Loucy (cell line): ENCODE results near the gene RPP25.

Experiments
- H2AFZ ChIP-seq: fragments of 200-600 bp; sonication (generic); 2 replicates; pipeline ENCODE4 v1.6.0; 2016; ENCODE audit warnings: antibody characterized with exemption, mild to moderate bottlenecking, low read length, moderate library complexity
- H3F3A ChIP-seq: fragments of 200-600 bp; 2 replicates; pipeline ENCODE4 v1.6.0; 2016; ENCODE audit warnings: antibody characterized with exemption, low read depth, mild to moderate bottlenecking
- H3K27me3 ChIP-seq: fragments of 200-600 bp; sonication (generic); 2 replicates; pipeline ENCODE4 v1.6.1; 2014; ENCODE audit warnings: low read length, mild to moderate bottlenecking; ENCODE audit not compliant: insufficient read depth, poor library complexity, severe bottlenecking
- H3K36me3 ChIP-seq: fragments of 200-600 bp; sonication (generic); 2 replicates; pipeline ENCODE4 v1.6.1; 2016; ENCODE audit warnings: low read length; ENCODE audit not compliant: insufficient read depth
- H3K4me1 ChIP-seq: fragments of 200-600 bp; sonication (generic); 2 replicates; pipeline ENCODE4 v1.5.1; 2014; ENCODE audit warnings: low read length, mild to moderate bottlenecking; ENCODE audit not compliant: insufficient read depth, poor library complexity, severe bottlenecking
- H3K4me2 ChIP-seq: fragments of 200-600 bp; sonication (generic); 2 replicates; pipeline ENCODE4 v1.6.0; 2014; ENCODE audit warnings: antibody characterized with exemption, low read length, low read depth, mild to moderate bottlenecking; ENCODE audit not compliant: poor library complexity, severe bottlenecking
- H3K4me3 ChIP-seq: fragments of 200-600 bp; sonication (generic); 2 replicates; pipeline ENCODE4 v1.5.1; 2014; ENCODE audit warnings: low read length, mild to moderate bottlenecking, mixed read lengths; ENCODE audit not compliant: poor library complexity, severe bottlenecking
- H3K79me2 ChIP-seq: fragments of 200-600 bp; sonication (generic); 2 replicates; pipeline ENCODE4 v1.6.1; 2014; ENCODE audit warnings: low read length; ENCODE audit not compliant: insufficient read depth
- H3K9ac ChIP-seq: fragments of 200-600 bp; sonication (generic); 2 replicates; pipeline ENCODE4 v1.6.0; 2014; ENCODE audit warnings: mild to moderate bottlenecking, low read depth, low read length, moderate library complexity; ENCODE audit not compliant: poor library complexity, severe bottlenecking
- H3K9me2 ChIP-seq: fragments of 200-600 bp; sonication (generic); replicated peaks from 2 replicates; pipeline ENCODE4 v1.6.1; 2016; ENCODE audit warnings: low read depth, low read length, mixed read lengths
- H3K9me3 ChIP-seq: fragments of 200-600 bp; sonication (generic); 2 replicates; pipeline ENCODE4 v1.6.1; 2014; ENCODE audit warnings: mild to moderate bottlenecking, antibody characterized with exemption, low read length, low read depth; ENCODE audit not compliant: insufficient read depth
- H4K20me1 ChIP-seq: fragments of 200-600 bp; sonication (generic); 2 replicates; pipeline ENCODE4 v1.6.0; 2014; ENCODE audit warnings: antibody characterized with exemption, low read length, mild to moderate bottlenecking; ENCODE audit not compliant: insufficient read depth, poor library complexity, severe bottlenecking
- EZH2phosphoT487 ChIP-seq: fragments of 200-600 bp; IDR thresholded peaks from 2 replicates; pipeline ENCODE4 v1.6.1; 2018; ENCODE audit warnings: antibody characterized with exemption, mild to moderate bottlenecking, moderate library complexity, borderline replicate concordance
- TF ChIP-seq, protein P1 (sequence below): fragments of 200-600 bp; sonication (generic); conservative IDR thresholded peaks from 2 replicates; pipeline ENCODE4 v1.5.1; 2014; ENCODE audit warnings: mild to moderate bottlenecking, antibody characterized with exemption, low read length

The RPP25 gene

DNA sequence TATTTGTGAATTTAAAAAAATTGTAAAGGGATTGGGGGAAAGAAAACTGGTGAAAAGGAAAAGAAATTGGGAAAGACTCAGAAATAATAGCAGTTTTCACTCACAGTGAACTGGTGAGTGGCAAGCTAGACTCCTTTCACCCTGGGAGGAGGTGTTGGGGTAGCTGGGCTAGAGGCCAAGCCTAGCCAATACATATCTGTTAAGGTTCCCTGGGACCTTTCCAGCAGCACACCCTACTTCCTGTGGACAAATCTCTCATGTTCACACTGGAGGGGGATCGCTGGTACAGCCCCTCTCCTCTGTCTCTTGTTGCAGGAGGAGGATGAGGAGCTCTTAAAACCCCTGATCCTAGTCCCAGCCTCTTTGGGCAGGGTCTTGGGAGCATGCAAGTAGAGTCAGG, 3.7 kb upstream of the RPP25 start:
- TF ChIP-seq, protein P1, sequence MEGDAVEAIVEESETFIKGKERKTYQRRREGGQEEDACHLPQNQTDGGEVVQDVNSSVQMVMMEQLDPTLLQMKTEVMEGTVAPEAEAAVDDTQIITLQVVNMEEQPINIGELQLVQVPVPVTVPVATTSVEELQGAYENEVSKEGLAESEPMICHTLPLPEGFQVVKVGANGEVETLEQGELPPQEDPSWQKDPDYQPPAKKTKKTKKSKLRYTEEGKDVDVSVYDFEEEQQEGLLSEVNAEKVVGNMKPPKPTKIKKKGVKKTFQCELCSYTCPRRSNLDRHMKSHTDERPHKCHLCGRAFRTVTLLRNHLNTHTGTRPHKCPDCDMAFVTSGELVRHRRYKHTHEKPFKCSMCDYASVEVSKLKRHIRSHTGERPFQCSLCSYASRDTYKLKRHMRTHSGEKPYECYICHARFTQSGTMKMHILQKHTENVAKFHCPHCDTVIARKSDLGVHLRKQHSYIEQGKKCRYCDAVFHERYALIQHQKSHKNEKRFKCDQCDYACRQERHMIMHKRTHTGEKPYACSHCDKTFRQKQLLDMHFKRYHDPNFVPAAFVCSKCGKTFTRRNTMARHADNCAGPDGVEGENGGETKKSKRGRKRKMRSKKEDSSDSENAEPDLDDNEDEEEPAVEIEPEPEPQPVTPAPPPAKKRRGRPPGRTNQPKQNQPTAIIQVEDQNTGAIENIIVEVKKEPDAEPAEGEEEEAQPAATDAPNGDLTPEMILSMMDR, result no peak
- no peak for TF ChIP-seq EZH2phosphoT487
- H2AFZ ChIP-seq, result no peak overlapping the region
- peaks cover 3% of the 10 kb centered on the region for H3K4me1 ChIP-seq
- H3K9me3 ChIP-seq, result no peaks in the 10 kb centered on the region
- no peak overlapping the region for H3K4me3 ChIP-seq
- H3K79me2 ChIP-seq, result no peaks in the 10 kb centered on the region
- H4K20me1 ChIP-seq, result no peaks in the 10 kb centered on the region
- H3K9me2 ChIP-seq, result no peaks in the 10 kb centered on the region
- no peaks in the 10 kb centered on the region for H3F3A ChIP-seq
- no peaks in the 10 kb centered on the region for H3K36me3 ChIP-seq
- no peak overlapping the region for H3K4me2 ChIP-seq
- no peaks in the 10 kb centered on the region for H3K27me3 ChIP-seq
- H3K9ac ChIP-seq, result no peak overlapping the region

DNA sequence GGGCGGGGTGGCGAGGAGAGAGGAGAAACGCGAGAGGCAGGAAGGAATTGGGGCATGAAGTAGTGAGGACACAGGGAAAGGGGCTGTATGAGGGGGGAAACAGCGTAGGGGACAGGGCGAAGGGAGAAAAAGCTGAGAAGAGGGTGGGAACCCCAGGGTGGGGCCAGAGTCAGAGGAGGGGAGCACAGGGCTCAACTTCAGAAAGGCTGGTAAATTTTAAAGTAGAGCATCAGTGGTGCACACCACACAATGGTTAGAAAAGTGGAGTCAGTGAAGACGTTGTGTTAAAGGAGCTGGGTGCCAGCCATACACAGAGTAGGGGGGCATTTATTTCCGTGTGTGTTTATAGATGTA, 3.0 kb upstream of the RPP25 start:
- no peaks in the 10 kb centered on the region for H3K79me2 ChIP-seq
- TF ChIP-seq, protein P1, result no peak
- TF ChIP-seq EZH2phosphoT487, result no peak
- H3K4me2 ChIP-seq, result no peak overlapping the region
- no peak overlapping the region for H2AFZ ChIP-seq
- H3K9me2 ChIP-seq, result no peaks in the 10 kb centered on the region
- H4K20me1 ChIP-seq, result no peaks in the 10 kb centered on the region
- H3K9ac ChIP-seq, result no peak overlapping the region
- H3K27me3 ChIP-seq, result no peaks in the 10 kb centered on the region
- H3K9me3 ChIP-seq, result no peaks in the 10 kb centered on the region
- peaks cover 3% of the 10 kb centered on the region for H3K4me1 ChIP-seq
- no peaks in the 10 kb centered on the region for H3F3A ChIP-seq
- H3K4me3 ChIP-seq, result no peak overlapping the region
- no peaks in the 10 kb centered on the region for H3K36me3 ChIP-seq

DNA sequence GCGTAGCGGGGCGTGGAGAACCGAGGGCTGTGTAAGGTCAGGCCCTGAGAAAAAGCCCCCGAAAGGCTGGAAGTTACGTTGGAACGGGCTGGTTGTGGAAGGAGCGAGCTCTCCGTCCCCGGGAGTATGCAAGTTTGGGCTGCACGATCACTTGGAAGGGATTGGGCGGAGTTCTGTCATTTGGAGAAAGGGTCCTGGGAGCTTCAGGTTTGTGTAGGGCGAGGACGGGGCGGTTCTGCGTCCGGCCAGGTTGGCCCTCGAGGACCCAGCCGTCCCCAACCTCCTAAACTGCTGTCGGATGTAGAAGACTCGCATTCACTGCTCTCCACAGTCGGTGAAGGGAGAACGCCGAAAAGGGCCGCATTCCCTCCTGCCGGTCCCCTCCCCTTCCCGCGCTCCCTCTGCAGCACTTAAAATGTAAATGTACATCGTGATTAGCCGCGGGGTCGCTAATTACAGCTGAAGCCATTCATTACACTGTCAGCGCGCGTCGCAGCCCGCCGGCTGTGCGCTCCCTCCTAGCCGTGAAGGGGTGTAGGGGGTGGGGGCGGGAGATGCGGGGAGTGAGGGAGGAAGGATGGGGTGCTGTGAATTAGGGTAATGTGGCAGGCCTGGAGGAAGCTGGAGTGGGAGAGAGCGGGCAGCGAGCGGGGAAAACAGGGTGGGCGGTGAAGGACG, 2.5 kb upstream of the RPP25 start:
- no peak for TF ChIP-seq EZH2phosphoT487
- TF ChIP-seq, protein P1, result no peak
- H3K27me3 ChIP-seq, result no peaks in the 10 kb centered on the region
- peaks cover 3% of the 10 kb centered on the region for H3K4me1 ChIP-seq
- no peak overlapping the region for H3K4me2 ChIP-seq
- H3K9me2 ChIP-seq, result no peaks in the 10 kb centered on the region
- H3K36me3 ChIP-seq, result no peaks in the 10 kb centered on the region
- H3K9me3 ChIP-seq, result no peaks in the 10 kb centered on the region
- H3K4me3 ChIP-seq, result no peak overlapping the region
- H3K9ac ChIP-seq, result no peak overlapping the region
- H4K20me1 ChIP-seq, result no peaks in the 10 kb centered on the region
- no peaks in the 10 kb centered on the region for H3K79me2 ChIP-seq
- no peaks in the 10 kb centered on the region for H3F3A ChIP-seq
- no peak overlapping the region for H2AFZ ChIP-seq
